Stimulated activated CD8-positive, alpha-beta memory T cell treated with anti-CD3 and anti-CD28 coated beads, Interleukin-15, amount 100 ng/mL, for 1 hour (primary cell): Measurements from ENCODE around the gene GRK3.
A peak's percentile ranks its signal among the peaks of the same experiment; 100 is the strongest.
"Not testable (repeated sequence)": the region's sequence is repeated elsewhere in the genome, so short reads cannot be mapped to it uniquely, and the experiment has no call there.

Experiments
- DNase-seq: peaks from one replicate; pipeline ENCODE4 v3.0.0-alpha.2; 2020; ENCODE audit warnings: low read depth

The GRK3 gene

GRCh38 chr22:25564320-25564978 lies at the start of gene GRK3:
TSS of gene GRK3 (plus strand) at chr22:25564675. CDS start at chr22:25565041, 366 bp downstream.
- DNase-seq: peak; percentile 15

GRCh38 chr22:25518000-25518663 lies 46.3 kb upstream of the GRK3 start:
- DNase-seq: no peak

- DNase-seq: no peak
These were observed 39.1 kb upstream of the GRK3 start for GRCh38 chr22:25525376-25525775.

GRCh38 chr22:25525804-25526584 lies 38.5 kb upstream of the GRK3 start:
- DNase-seq: not testable (repeated sequence)

- DNase-seq: not testable (repeated sequence)
These were observed 37.5 kb upstream of the GRK3 start for GRCh38 chr22:25527016-25527415.

- DNase-seq: not testable (repeated sequence)
These were observed 36.4 kb upstream of the GRK3 start for GRCh38 chr22:25528068-25528467.

- DNase-seq: not testable (repeated sequence)
These were observed 35.4 kb upstream of the GRK3 start for GRCh38 chr22:25529059-25529458.

- not testable (repeated sequence) for DNase-seq
These were observed 34.8 kb upstream of the GRK3 start for GRCh38 chr22:25529541-25530137.

- DNase-seq: not testable (repeated sequence)
These were observed 32.8 kb upstream of the GRK3 start for GRCh38 chr22:25531677-25532076.

GRCh38 chr22:25534724-25535123 lies 29.8 kb upstream of the GRK3 start:
- no peak for DNase-seq

GRCh38 chr22:25536589-25536988 lies 27.9 kb upstream of the GRK3 start:
- DNase-seq: no peak

GRCh38 chr22:25540166-25540907 lies 24.1 kb upstream of the GRK3 start:
- no peak for DNase-seq

- no peak for DNase-seq
These were observed 23.4 kb upstream of the GRK3 start for GRCh38 chr22:25540908-25541660.

GRCh38 chr22:25542191-25542590 lies 22.3 kb upstream of the GRK3 start:
- no peak for DNase-seq

GRCh38 chr22:25542720-25543402 lies 21.6 kb upstream of the GRK3 start:
- no peak for DNase-seq

GRCh38 chr22:25545146-25545545 lies 19.3 kb upstream of the GRK3 start:
- DNase-seq: no peak

GRCh38 chr22:25545672-25546071 lies 18.8 kb upstream of the GRK3 start:
- no peak for DNase-seq

GRCh38 chr22:25546242-25546641 lies 18.2 kb upstream of the GRK3 start:
- no peak for DNase-seq

GRCh38 chr22:25546751-25547150 lies 17.7 kb upstream of the GRK3 start:
- DNase-seq: no peak

- no peak for DNase-seq
These were observed 15.5 kb upstream of the GRK3 start for GRCh38 chr22:25548866-25549464.
